ENCODE data around the gene OR4D9. TPM values are rescaled to one million over a fixed set of nuclear protein-coding genes. Genes with fewer than 3 reads are reported as not detected.
"Not testable (repeated sequence)": the region's sequence is repeated elsewhere in the genome, so short reads cannot be mapped to it uniquely, and the experiment has no call there.

The OR4D9 gene
- total RNA-seq, 2 donors from 2014 or later = not detected

DNA sequence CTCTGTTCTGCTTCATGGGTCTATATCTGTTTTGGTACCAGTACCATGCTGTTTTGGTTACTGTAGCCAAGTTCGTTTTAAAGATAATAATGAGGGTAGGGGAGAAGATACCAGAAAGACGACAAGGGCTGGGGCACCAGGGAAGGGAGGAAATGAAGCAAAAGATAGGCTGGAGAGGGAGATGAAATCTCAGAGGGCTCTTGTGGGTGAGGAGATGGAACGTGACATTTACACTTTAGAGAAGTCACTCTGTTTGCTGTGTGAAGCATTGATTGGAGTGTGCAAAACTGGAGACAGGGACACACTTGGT is 33.5 kb downstream of the OR4D9 start:
- Mint-ChIP-seq H3K36me3 (ENCODE audit: low read depth) (no peaks in the 10 kb centered on the region), H3K4me1 (peaks cover 14% of the 10 kb centered on the region), H3K27me3 (ENCODE audit: insufficient read depth) (no peaks in the 10 kb centered on the region), H3K27ac (no peak overlapping the region), H3K4me3 (no peak overlapping the region), H3K9me3 (no peaks in the 10 kb centered on the region)
- DNase-seq = no peak
- Histone ChIP-seq H3K9ac (ENCODE audit: extremely low read depth, low read length, poor library complexity, severe bottlenecking) (no peak overlapping the region), H3K27ac (ENCODE audit: low read depth, low read length) (no peak overlapping the region), H3K4me3 (ENCODE audit: low read length) (no peak overlapping the region), H3K27me3 (ENCODE audit: control insufficient read depth, insufficient read depth, low read length, poor library complexity, severe bottlenecking) (no peaks in the 10 kb centered on the region), H3K36me3 (ENCODE audit: control insufficient read depth, insufficient read depth, low read length) (no peaks in the 10 kb centered on the region), H3K9me3 (ENCODE audit: control insufficient read depth, low read length) (no peaks in the 10 kb centered on the region), H3K4me1 (ENCODE audit: control insufficient read depth, insufficient read depth, low read length) (no peaks in the 10 kb centered on the region)
- WGBS, 2 experiments (ENCODE audit: insufficient coverage in 1 of 2, insufficient read length in 1 of 2) = 88 to 97% methylated on average over 3 of the region's 3 CpGs
- TF ChIP-seq, protein P1, sequence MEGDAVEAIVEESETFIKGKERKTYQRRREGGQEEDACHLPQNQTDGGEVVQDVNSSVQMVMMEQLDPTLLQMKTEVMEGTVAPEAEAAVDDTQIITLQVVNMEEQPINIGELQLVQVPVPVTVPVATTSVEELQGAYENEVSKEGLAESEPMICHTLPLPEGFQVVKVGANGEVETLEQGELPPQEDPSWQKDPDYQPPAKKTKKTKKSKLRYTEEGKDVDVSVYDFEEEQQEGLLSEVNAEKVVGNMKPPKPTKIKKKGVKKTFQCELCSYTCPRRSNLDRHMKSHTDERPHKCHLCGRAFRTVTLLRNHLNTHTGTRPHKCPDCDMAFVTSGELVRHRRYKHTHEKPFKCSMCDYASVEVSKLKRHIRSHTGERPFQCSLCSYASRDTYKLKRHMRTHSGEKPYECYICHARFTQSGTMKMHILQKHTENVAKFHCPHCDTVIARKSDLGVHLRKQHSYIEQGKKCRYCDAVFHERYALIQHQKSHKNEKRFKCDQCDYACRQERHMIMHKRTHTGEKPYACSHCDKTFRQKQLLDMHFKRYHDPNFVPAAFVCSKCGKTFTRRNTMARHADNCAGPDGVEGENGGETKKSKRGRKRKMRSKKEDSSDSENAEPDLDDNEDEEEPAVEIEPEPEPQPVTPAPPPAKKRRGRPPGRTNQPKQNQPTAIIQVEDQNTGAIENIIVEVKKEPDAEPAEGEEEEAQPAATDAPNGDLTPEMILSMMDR (conservative IDR thresholded peaks at IDR 0.05) = no peak

DNA sequence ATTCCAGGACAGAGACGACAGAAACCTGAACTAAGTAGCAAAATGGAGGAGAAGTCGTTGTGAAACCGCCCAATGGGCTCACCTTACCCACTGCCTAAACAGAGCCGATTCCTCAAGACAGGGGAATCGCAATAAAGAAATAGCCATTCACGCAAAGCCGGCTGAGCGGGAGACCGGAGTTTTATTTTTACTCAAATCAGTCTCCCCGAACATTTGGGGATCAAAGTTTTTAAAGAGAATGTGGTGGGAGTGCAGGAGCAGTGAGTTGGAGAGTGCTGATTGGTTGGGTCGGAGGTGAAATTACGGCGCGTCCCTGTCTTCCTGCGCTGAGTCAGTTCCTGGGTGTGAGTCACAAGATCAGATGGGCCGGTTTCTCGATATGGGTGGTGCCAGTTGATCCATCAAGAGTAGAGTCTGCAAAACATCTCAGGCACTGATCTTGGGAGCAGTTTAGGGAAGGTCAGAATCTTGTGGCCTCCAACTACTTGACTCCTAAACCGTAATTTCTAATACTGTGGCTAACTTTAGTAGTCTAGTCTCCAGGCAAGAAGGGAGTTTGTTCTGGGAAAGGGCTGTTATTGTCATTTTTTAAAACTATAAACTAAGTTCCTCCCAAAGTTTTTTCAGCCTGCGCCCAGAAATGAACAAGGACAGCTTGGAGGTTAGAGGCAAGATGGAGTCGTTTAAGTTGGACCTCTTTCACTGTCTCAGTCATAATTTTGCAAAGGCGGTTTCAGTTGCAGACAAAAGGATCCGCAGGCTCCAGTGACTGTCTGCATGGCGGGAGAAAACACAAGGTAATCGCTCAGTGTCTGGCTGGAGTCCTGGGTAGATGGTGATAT is 34.1 kb downstream of the OR4D9 start:
- Histone ChIP-seq H3K9me3 (ENCODE audit: control insufficient read depth, low read length) (no peaks in the 10 kb centered on the region), H3K27ac (ENCODE audit: low read depth, low read length) (no peak overlapping the region), H3K4me1 (ENCODE audit: control insufficient read depth, insufficient read depth, low read length) (no peaks in the 10 kb centered on the region), H3K36me3 (ENCODE audit: control insufficient read depth, insufficient read depth, low read length) (no peaks in the 10 kb centered on the region), H3K27me3 (ENCODE audit: control insufficient read depth, insufficient read depth, low read length, poor library complexity, severe bottlenecking) (no peaks in the 10 kb centered on the region), H3K4me3 (ENCODE audit: low read length) (no peak overlapping the region), H3K9ac (ENCODE audit: extremely low read depth, low read length, poor library complexity, severe bottlenecking) (no peak overlapping the region)
- H3K27me3 Mint-ChIP-seq (ENCODE audit: insufficient read depth) = no peaks in the 10 kb centered on the region
- TF ChIP-seq, protein P1 (conservative IDR thresholded peaks at IDR 0.05) = no peak
- H3K9me3 Mint-ChIP-seq = no peaks in the 10 kb centered on the region
- WGBS, 2 experiments (ENCODE audit: insufficient coverage in 1 of 2, insufficient read length in 1 of 2) = 92 to 99% methylated on average over 18 to 24 of the region's 24 CpGs
- H3K27ac Mint-ChIP-seq = no peak overlapping the region
- DNase-seq = no peak
- no peak overlapping the region for H3K4me3 Mint-ChIP-seq
- H3K4me1 Mint-ChIP-seq = peaks cover 14% of the 10 kb centered on the region
- H3K36me3 Mint-ChIP-seq (ENCODE audit: low read depth) = no peaks in the 10 kb centered on the region

DNA sequence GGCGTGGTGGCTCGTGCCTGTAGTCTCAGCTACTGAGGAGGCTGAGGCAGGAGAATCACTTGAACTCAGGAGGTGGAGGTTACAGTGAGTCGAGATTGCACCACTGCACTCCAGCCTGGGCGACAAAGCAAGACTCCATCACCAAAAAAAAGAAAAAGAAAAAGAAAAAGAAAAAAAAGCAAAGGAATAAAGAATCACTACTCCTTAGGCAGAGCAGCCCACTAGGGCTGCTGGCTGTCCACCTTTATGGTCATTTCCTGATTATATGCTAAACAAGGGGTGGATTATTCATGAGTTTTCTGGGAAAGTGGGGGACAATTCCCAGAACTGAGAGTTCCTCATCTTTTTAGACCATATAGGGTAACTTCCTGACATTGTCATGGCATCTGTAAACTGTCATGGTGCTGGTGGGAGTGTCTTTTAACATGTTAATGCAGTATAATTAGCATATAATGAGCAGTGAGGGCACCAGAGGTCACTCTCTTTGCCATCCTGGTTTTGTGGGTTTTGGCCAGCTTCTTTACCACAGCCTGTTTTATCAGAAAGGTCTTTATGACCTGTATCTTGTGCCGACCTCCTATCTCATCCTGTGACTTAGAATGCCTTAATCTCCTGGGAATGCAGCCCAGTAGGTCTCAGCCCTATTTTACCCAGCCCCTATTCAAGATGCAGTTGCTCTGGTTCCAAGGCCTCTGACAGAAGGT is 36.4 kb downstream of the OR4D9 start:
- not testable (repeated sequence) for H3K9me3 ChIP-seq (ENCODE audit: control insufficient read depth, low read length); H3K9ac ChIP-seq (ENCODE audit: extremely low read depth, low read length, poor library complexity, severe bottlenecking); H3K36me3 ChIP-seq (ENCODE audit: control insufficient read depth, insufficient read depth, low read length); H3K27ac ChIP-seq (ENCODE audit: low read depth, low read length); H3K27me3 Mint-ChIP-seq (ENCODE audit: insufficient read depth); H3K4me1 ChIP-seq (ENCODE audit: control insufficient read depth, insufficient read depth, low read length); H3K36me3 Mint-ChIP-seq (ENCODE audit: low read depth); H3K4me3 ChIP-seq (ENCODE audit: low read length); H3K4me3 Mint-ChIP-seq; H3K9me3 Mint-ChIP-seq; H3K27me3 ChIP-seq (ENCODE audit: control insufficient read depth, insufficient read depth, low read length, poor library complexity, severe bottlenecking)
- Mint-ChIP-seq H3K4me1 (peaks cover 15% of the 10 kb centered on the region), H3K27ac (peak overlapping the region; percentile 79)
- DNase-seq = peak; percentile 63
- WGBS, 2 experiments (ENCODE audit: insufficient coverage in 1 of 2, insufficient read length in 1 of 2) = 60 to 76% methylated on average over 1 to 4 of the region's 5 CpGs
